ENCODE measurements around the gene CEP44. TPM values are rescaled to one million over a fixed set of nuclear protein-coding genes. Genes with fewer than 3 reads are reported as not detected.

Gene CEP44, protein sequence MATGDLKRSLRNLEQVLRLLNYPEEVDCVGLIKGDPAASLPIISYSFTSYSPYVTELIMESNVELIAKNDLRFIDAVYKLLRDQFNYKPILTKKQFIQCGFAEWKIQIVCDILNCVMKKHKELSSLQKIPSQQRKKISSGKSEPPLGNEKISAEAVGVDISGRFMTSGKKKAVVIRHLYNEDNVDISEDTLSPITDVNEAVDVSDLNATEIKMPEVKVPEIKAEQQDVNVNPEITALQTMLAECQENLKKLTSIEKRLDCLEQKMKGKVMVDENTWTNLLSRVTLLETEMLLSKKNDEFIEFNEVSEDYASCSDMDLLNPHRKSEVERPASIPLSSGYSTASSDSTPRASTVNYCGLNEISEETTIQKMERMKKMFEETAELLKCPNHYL
- 7.4 TPM for polyA plus RNA-seq (2013, experiment 1 of 2)
- 6.9 TPM for polyA plus RNA-seq (2013, experiment 2 of 2)

DNA sequence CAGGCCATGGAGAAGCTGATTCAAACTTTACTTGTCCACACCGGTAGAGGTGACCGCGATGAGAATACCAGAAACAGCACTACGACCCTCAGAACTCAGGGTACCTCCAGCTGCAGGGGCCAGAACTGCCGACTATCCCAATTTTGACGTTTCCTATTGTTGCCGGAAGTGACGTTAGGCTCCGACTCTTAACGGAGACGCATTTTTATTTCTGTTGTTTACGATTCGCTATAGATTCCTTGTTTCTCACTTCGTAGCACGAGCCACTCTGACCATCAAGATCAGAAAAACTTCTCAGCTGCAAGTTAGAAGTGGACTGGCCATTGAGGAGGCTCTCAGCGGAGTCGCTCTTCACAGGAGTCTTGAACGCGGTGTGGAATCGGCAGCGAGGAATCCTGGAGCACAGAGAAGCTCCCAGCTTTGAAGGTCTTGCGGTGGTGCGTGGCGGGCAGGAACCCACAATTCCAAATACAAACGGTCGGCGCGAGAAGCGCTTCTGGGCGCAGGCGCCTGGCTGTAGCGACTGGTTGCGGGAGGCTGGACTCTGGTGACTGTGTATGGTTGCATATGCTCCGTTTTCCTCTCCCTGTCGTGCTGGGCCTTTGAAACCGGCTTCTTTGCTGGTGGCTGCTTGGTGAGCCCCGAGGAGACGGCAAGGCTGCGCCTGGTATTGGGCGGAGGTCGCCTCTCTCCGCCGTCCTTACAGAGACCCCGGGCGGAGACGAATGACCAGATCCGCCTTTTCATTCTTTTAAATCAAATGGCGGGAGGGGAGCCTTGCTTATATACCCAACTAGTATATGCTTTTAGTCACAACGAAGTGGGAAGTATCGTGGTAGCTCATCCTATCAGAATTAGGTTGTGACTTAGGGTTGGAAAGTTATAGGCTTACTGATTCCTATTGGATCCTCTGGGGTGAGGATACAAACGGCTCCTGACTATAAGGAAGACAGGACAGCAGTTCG lies at the start of gene CEP44, which contains the start of gene FBXO8:
Gene CEP44, plus strand, starts transcription at position 405 of the 965 bp plus-strand sequence. CDS start 15,211 bp downstream, outside the sequence.
Gene FBXO8, minus strand, starts transcription at position 161 of the 965 bp plus-strand sequence. CDS start 20,575 bp downstream, outside the sequence.
- Histone ChIP-seq H3K79me1 (ENCODE audit: low read length) (peaks cover 1% of the 10 kb centered on the region), H3K27ac (ENCODE audit: low read depth, low read length) (peak within 1 kb of the TSS; percentile 85), H2BK5ac (ENCODE audit: low read length) (peak within 1 kb of the TSS; percentile 93), H4K5ac (ENCODE audit: low read length) (peak within 1 kb of the TSS; percentile 53), H3K4ac (ENCODE audit: low read depth, low read length) (peak within 1 kb of the TSS; percentile 16), H2BK15ac (replicated peaks; ENCODE audit: low read depth) (no peak within 1 kb of the TSS), H2BK120ac (ENCODE audit: low read depth, low read length) (no peak within 1 kb of the TSS), H3K36me3 (ENCODE audit: control insufficient read depth, insufficient read depth, low read length) (no peaks in the 10 kb centered on the region), H3K79me2 (ENCODE audit: control insufficient read depth, insufficient read depth, low read length) (peaks cover 4% of the 10 kb centered on the region), H3K4me1 (ENCODE audit: control insufficient read depth, low read depth, low read length) (no peaks in the 10 kb centered on the region), H3K9ac (ENCODE audit: low read length) (peak within 1 kb of the TSS; percentile 91), H3K56ac (ENCODE audit: low read length) (peak within 1 kb of the TSS; percentile 95), H3K27me3 (ENCODE audit: insufficient read depth, low read length, poor library complexity) (no peaks in the 10 kb centered on the region), H4K8ac (ENCODE audit: low read depth, low read length) (no peak within 1 kb of the TSS), H3K18ac (ENCODE audit: low read length) (no peak within 1 kb of the TSS), H3K23ac (ENCODE audit: low read length) (peak within 1 kb of the TSS; percentile 75), H3K4me3 (ENCODE audit: low read length) (peak within 1 kb of the TSS; percentile 87), H2AK5ac (ENCODE audit: low read length) (no peak within 1 kb of the TSS), H3K4me2 (ENCODE audit: low read length) (peak within 1 kb of the TSS; percentile 56)
- DNase-seq = peak; percentile 88
- WGBS (ENCODE audit: extremely low coverage, insufficient coverage, low lambda C conversion rate) = no CpG with 5 or more reads among the region's 52 CpGs

DNA sequence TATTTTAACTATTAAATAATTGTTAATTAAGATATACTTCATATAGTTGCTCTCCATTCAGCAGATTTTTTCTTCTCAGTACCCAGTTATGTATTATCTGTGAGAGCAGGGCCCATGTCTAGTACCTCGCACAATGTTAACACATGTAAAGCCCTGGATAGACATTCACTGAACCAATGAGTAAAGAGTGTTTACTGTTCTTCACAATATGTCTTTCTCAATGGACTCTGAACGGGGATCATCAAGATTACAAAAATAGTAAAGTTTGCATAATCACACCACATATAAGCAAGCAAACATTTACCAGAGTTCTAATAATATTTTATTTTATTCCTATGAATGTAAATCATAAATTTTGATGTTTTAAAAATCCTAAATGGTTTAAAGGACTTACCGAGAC lies 47.4 kb upstream of the CEP44 start:
- no peak for DNase-seq

DNA sequence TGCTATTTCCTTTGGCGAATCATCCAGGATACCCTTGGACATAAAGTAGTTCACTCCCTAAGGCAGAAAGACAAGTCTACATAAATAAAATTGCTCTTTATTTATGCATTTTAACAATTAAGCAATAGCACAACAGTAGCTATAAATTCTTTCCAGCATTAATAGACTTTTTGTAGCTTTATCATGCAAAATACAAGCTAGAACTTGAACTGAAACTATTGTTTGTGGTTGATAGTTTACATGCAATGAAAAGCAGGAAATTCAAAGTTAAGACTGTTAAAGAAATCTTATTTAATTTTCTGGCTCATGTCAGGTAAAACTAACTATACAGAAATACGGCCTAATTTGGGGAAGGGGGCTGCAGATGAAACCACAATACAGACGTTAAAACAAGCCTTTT lies 42.5 kb upstream of the CEP44 start:
- H2BK15ac ChIP-seq (replicated peaks; ENCODE audit: low read depth) = no peak overlapping the region
- H3K56ac ChIP-seq (ENCODE audit: low read length) = no peak overlapping the region
- H3K27me3 ChIP-seq (ENCODE audit: insufficient read depth, low read length, poor library complexity) = no peaks in the 10 kb centered on the region
- H3K9ac ChIP-seq (ENCODE audit: low read length) = no peak overlapping the region
- no peak overlapping the region for H3K4me2 ChIP-seq (ENCODE audit: low read length)
- H3K27ac ChIP-seq (ENCODE audit: low read depth, low read length) = no peak overlapping the region
- no peak overlapping the region for H3K23ac ChIP-seq (ENCODE audit: low read length)
- H3K4me3 ChIP-seq (ENCODE audit: low read length) = no peak overlapping the region
- no peak overlapping the region for H3K4ac ChIP-seq (ENCODE audit: low read depth, low read length)
- no peaks in the 10 kb centered on the region for H3K79me1 ChIP-seq (ENCODE audit: low read length)
- no peak for DNase-seq
- H4K8ac ChIP-seq (ENCODE audit: low read depth, low read length) = no peak overlapping the region
- no peaks in the 10 kb centered on the region for H3K79me2 ChIP-seq (ENCODE audit: control insufficient read depth, insufficient read depth, low read length)
- H3K18ac ChIP-seq (ENCODE audit: low read length) = no peak overlapping the region
- H2BK120ac ChIP-seq (ENCODE audit: low read depth, low read length) = no peak overlapping the region
- no peak overlapping the region for H2BK5ac ChIP-seq (ENCODE audit: low read length)
- H3K4me1 ChIP-seq (ENCODE audit: control insufficient read depth, low read depth, low read length) = no peaks in the 10 kb centered on the region
- WGBS (ENCODE audit: extremely low coverage, insufficient coverage, low lambda C conversion rate) = no CpG with 5 or more reads among the region's 3 CpGs
- H2AK5ac ChIP-seq (ENCODE audit: low read length) = no peak overlapping the region
- no peaks in the 10 kb centered on the region for H3K36me3 ChIP-seq (ENCODE audit: control insufficient read depth, insufficient read depth, low read length)
- H4K5ac ChIP-seq (ENCODE audit: low read length) = no peak overlapping the region

More for the DNA sequence above, 47.4 kb upstream of the CEP44 start:
- H3K4me2 ChIP-seq (ENCODE audit: low read length) = no peak overlapping the region
- H2BK5ac ChIP-seq (ENCODE audit: low read length) = no peak overlapping the region
- no peaks in the 10 kb centered on the region for H3K27me3 ChIP-seq (ENCODE audit: insufficient read depth, low read length, poor library complexity)
- no peak overlapping the region for H3K9ac ChIP-seq (ENCODE audit: low read length)
- no peak overlapping the region for H3K4ac ChIP-seq (ENCODE audit: low read depth, low read length)
- no peak overlapping the region for H2BK120ac ChIP-seq (ENCODE audit: low read depth, low read length)
- H2BK15ac ChIP-seq (replicated peaks; ENCODE audit: low read depth) = no peak overlapping the region
- H3K56ac ChIP-seq (ENCODE audit: low read length) = no peak overlapping the region
- H2AK5ac ChIP-seq (ENCODE audit: low read length) = no peak overlapping the region
- H4K5ac ChIP-seq (ENCODE audit: low read length) = no peak overlapping the region
- no peak overlapping the region for H3K27ac ChIP-seq (ENCODE audit: low read depth, low read length)
- no peak overlapping the region for H3K23ac ChIP-seq (ENCODE audit: low read length)
- H4K8ac ChIP-seq (ENCODE audit: low read depth, low read length) = no peak overlapping the region
- no peak overlapping the region for H3K18ac ChIP-seq (ENCODE audit: low read length)
- H3K79me2 ChIP-seq (ENCODE audit: control insufficient read depth, insufficient read depth, low read length) = no peaks in the 10 kb centered on the region
- no peaks in the 10 kb centered on the region for H3K36me3 ChIP-seq (ENCODE audit: control insufficient read depth, insufficient read depth, low read length)
- no peak overlapping the region for H3K4me3 ChIP-seq (ENCODE audit: low read length)
- H3K79me1 ChIP-seq (ENCODE audit: low read length) = no peaks in the 10 kb centered on the region
- no peaks in the 10 kb centered on the region for H3K4me1 ChIP-seq (ENCODE audit: control insufficient read depth, low read depth, low read length)
- WGBS (ENCODE audit: extremely low coverage, insufficient coverage, low lambda C conversion rate) = 100% methylated on average over 1 of the region's 3 CpGs

DNA sequence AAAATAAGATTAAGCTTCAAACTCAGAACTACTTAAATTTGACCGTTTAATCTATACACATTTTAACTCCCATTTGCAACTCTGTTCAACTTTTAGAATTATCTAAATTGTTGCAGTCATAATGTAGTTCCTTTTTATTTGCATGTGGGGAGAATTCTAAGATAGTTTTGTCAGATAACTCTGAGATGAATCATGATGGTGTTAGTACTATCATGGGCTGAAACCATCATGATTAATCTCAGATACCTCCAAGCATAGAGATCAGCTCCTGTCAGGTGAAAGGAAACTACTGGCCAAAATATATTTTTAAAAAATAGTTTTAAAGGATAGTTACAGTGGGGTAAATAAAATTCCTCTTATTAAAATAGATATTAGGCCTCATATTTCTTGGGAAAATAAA lies 39.3 kb upstream of the CEP44 start:
- 100% methylated on average over 1 of the region's 1 CpG for whole genome bisulfite sequencing (ENCODE audit: extremely low coverage, insufficient coverage, low lambda C conversion rate)
- Histone ChIP-seq H4K8ac (ENCODE audit: low read depth, low read length) (no peak overlapping the region), H3K36me3 (ENCODE audit: control insufficient read depth, insufficient read depth, low read length) (no peaks in the 10 kb centered on the region), H3K27ac (ENCODE audit: low read depth, low read length) (no peak overlapping the region), H2BK120ac (ENCODE audit: low read depth, low read length) (no peak overlapping the region), H3K23ac (ENCODE audit: low read length) (no peak overlapping the region), H2BK15ac (replicated peaks; ENCODE audit: low read depth) (no peak overlapping the region), H4K5ac (ENCODE audit: low read length) (no peak overlapping the region), H3K4ac (ENCODE audit: low read depth, low read length) (no peak overlapping the region), H3K56ac (ENCODE audit: low read length) (no peak overlapping the region), H3K9ac (ENCODE audit: low read length) (no peak overlapping the region), H3K4me2 (ENCODE audit: low read length) (no peak overlapping the region), H3K79me1 (ENCODE audit: low read length) (no peaks in the 10 kb centered on the region), H2BK5ac (ENCODE audit: low read length) (no peak overlapping the region), H2AK5ac (ENCODE audit: low read length) (no peak overlapping the region), H3K27me3 (ENCODE audit: insufficient read depth, low read length, poor library complexity) (no peaks in the 10 kb centered on the region), H3K4me3 (ENCODE audit: low read length) (no peak overlapping the region), H3K18ac (ENCODE audit: low read length) (no peak overlapping the region), H3K79me2 (ENCODE audit: control insufficient read depth, insufficient read depth, low read length) (no peaks in the 10 kb centered on the region), H3K4me1 (ENCODE audit: control insufficient read depth, low read depth, low read length) (no peaks in the 10 kb centered on the region)
- DNase-seq = no peak

GRCh38 chr4:174245714-174246113 lies 38.0 kb upstream of the CEP44 start:
- DNase-seq = no peak
- no peak overlapping the region for H3K27ac ChIP-seq (ENCODE audit: low read depth, low read length)
- H3K4me1 ChIP-seq (ENCODE audit: control insufficient read depth, low read depth, low read length) = no peaks in the 10 kb centered on the region
- no CpG with 5 or more reads among the region's 1 CpG for WGBS (ENCODE audit: extremely low coverage, insufficient coverage, low lambda C conversion rate)
- H2BK120ac ChIP-seq (ENCODE audit: low read depth, low read length) = no peak overlapping the region
- no peak overlapping the region for H3K23ac ChIP-seq (ENCODE audit: low read length)
- H3K4me3 ChIP-seq (ENCODE audit: low read length) = no peak overlapping the region
- H3K18ac ChIP-seq (ENCODE audit: low read length) = no peak overlapping the region
- no peak overlapping the region for H2BK5ac ChIP-seq (ENCODE audit: low read length)
- H2AK5ac ChIP-seq (ENCODE audit: low read length) = no peak overlapping the region
- H3K79me2 ChIP-seq (ENCODE audit: control insufficient read depth, insufficient read depth, low read length) = no peaks in the 10 kb centered on the region
- no peaks in the 10 kb centered on the region for H3K79me1 ChIP-seq (ENCODE audit: low read length)
- no peak overlapping the region for H3K56ac ChIP-seq (ENCODE audit: low read length)
- no peak overlapping the region for H2BK15ac ChIP-seq (replicated peaks; ENCODE audit: low read depth)
- no peak overlapping the region for H3K4ac ChIP-seq (ENCODE audit: low read depth, low read length)
- H3K27me3 ChIP-seq (ENCODE audit: insufficient read depth, low read length, poor library complexity) = no peaks in the 10 kb centered on the region
- H4K5ac ChIP-seq (ENCODE audit: low read length) = no peak overlapping the region
- H4K8ac ChIP-seq (ENCODE audit: low read depth, low read length) = no peak overlapping the region
- H3K9ac ChIP-seq (ENCODE audit: low read length) = no peak overlapping the region
- H3K4me2 ChIP-seq (ENCODE audit: low read length) = no peak overlapping the region
- H3K36me3 ChIP-seq (ENCODE audit: control insufficient read depth, insufficient read depth, low read length) = no peaks in the 10 kb centered on the region
